Fibroblast of skin of abdomen (primary cell): Measurements from ENCODE around the gene OR4D10.

Experiments used
- DNase-seq: peaks from one replicate; pipeline ENCODE4 v3.0.0-alpha.2; 2013

OR4D10 gene

DNA sequence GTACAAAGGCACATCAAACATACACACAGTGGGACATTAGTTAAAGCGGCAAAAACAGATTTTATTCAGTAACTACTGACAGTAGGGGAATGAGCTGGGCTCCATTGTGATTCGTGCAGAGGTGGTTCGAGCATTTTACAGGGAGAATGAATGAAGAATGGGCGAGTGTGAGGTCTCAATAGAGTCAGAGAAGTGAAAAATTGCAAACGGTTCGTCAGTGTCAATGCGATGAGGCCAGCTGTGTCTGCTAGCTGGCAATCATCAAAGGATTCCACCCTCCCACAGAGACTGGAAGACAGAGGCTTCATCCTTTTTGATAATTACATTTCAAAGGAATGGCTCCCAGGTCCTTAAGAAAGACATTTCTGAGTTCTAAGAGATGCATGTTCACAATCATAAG is 55.6 kb downstream of the OR4D10 start:
- DNase-seq = no peak
